Measurements from ENCODE around the gene DBNL.

The DBNL gene

GRCh38 chr7:44094883-44095592 is 50.5 kb downstream of the DBNL start:
- Histone ChIP-seq H3K4me3 (ENCODE audit: insufficient read depth, low read length, poor library complexity, severe bottlenecking) (no peak overlapping the region), H3K27ac (ENCODE audit: low read depth, low read length) (no peak overlapping the region), H3F3A (ENCODE audit: insufficient read depth) (no peaks in the 10 kb centered on the region)

GRCh38 chr7:44095781-44096180 is 51.3 kb downstream of the DBNL start:
- Histone ChIP-seq H4K20me1 (ENCODE audit: low read depth, low read length) (no peaks in the 10 kb centered on the region), H3K4me3 (ENCODE audit: insufficient read depth, low read length, poor library complexity, severe bottlenecking) (no peak overlapping the region), H3K9me2 (replicated peaks; ENCODE audit: insufficient read depth, low read length) (no peaks in the 10 kb centered on the region), H3F3A (ENCODE audit: insufficient read depth) (no peaks in the 10 kb centered on the region), H3K36me3 (ENCODE audit: low read length) (no peaks in the 10 kb centered on the region), H3K27ac (ENCODE audit: low read depth, low read length) (no peak overlapping the region), H3K79me2 (ENCODE audit: insufficient read depth, low read length) (no peaks in the 10 kb centered on the region), H3K4me2 (ENCODE audit: low read depth, low read length, poor library complexity, severe bottlenecking) (no peak overlapping the region), H2AFZ (ENCODE audit: low read depth, low read length, severe bottlenecking) (no peak overlapping the region), H3K9ac (ENCODE audit: low read length) (no peak overlapping the region), H3K27me3 (ENCODE audit: low read length) (no peaks in the 10 kb centered on the region), H3K9me3 (ENCODE audit: insufficient read depth, low read length) (no peaks in the 10 kb centered on the region)
- TF ChIP-seq EZH2phosphoT487 (conservative IDR thresholded peaks at IDR 0.05; ENCODE audit: low read length) (no peak), CTCF (IDR thresholded peaks at IDR 0.05; ENCODE audit: insufficient read depth, low read length, poor library complexity, severe bottlenecking) (no peak)

More at GRCh38 chr7:44094883-44095592, 50.5 kb downstream of the DBNL start:
- TF ChIP-seq CTCF (IDR thresholded peaks at IDR 0.05; ENCODE audit: insufficient read depth, low read length, poor library complexity, severe bottlenecking) = no peak
- TF ChIP-seq EZH2phosphoT487 (conservative IDR thresholded peaks at IDR 0.05; ENCODE audit: low read length) = no peak
- Histone ChIP-seq H2AFZ (ENCODE audit: low read depth, low read length, severe bottlenecking) (no peak overlapping the region), H4K20me1 (ENCODE audit: low read depth, low read length) (no peaks in the 10 kb centered on the region), H3K9me2 (replicated peaks; ENCODE audit: insufficient read depth, low read length) (no peaks in the 10 kb centered on the region), H3K9me3 (ENCODE audit: insufficient read depth, low read length) (no peaks in the 10 kb centered on the region), H3K36me3 (ENCODE audit: low read length) (no peaks in the 10 kb centered on the region), H3K4me2 (ENCODE audit: low read depth, low read length, poor library complexity, severe bottlenecking) (no peak overlapping the region), H3K79me2 (ENCODE audit: insufficient read depth, low read length) (no peaks in the 10 kb centered on the region), H3K9ac (ENCODE audit: low read length) (no peak overlapping the region), H3K27me3 (ENCODE audit: low read length) (no peaks in the 10 kb centered on the region)

GRCh38 chr7:44096326-44096881 is 51.9 kb downstream of the DBNL start:
- Histone ChIP-seq H3K27me3 (ENCODE audit: low read length) (no peaks in the 10 kb centered on the region), H3K4me2 (ENCODE audit: low read depth, low read length, poor library complexity, severe bottlenecking) (no peak overlapping the region), H4K20me1 (ENCODE audit: low read depth, low read length) (no peaks in the 10 kb centered on the region), H3K36me3 (ENCODE audit: low read length) (no peaks in the 10 kb centered on the region), H2AFZ (ENCODE audit: low read depth, low read length, severe bottlenecking) (no peak overlapping the region), H3K9me2 (replicated peaks; ENCODE audit: insufficient read depth, low read length) (no peaks in the 10 kb centered on the region), H3K79me2 (ENCODE audit: insufficient read depth, low read length) (no peaks in the 10 kb centered on the region), H3F3A (ENCODE audit: insufficient read depth) (no peaks in the 10 kb centered on the region), H3K27ac (ENCODE audit: low read depth, low read length) (no peak overlapping the region), H3K9me3 (ENCODE audit: insufficient read depth, low read length) (no peaks in the 10 kb centered on the region), H3K4me3 (ENCODE audit: insufficient read depth, low read length, poor library complexity, severe bottlenecking) (no peak overlapping the region), H3K9ac (ENCODE audit: low read length) (no peak overlapping the region)
- no peak for TF ChIP-seq EZH2phosphoT487 (conservative IDR thresholded peaks at IDR 0.05; ENCODE audit: low read length)
- no peak for TF ChIP-seq CTCF (IDR thresholded peaks at IDR 0.05; ENCODE audit: insufficient read depth, low read length, poor library complexity, severe bottlenecking)

Measured in SU-DHL-6 (cell line).